Measurements from ENCODE around the gene ASB18.

Gene ASB18

DNA sequence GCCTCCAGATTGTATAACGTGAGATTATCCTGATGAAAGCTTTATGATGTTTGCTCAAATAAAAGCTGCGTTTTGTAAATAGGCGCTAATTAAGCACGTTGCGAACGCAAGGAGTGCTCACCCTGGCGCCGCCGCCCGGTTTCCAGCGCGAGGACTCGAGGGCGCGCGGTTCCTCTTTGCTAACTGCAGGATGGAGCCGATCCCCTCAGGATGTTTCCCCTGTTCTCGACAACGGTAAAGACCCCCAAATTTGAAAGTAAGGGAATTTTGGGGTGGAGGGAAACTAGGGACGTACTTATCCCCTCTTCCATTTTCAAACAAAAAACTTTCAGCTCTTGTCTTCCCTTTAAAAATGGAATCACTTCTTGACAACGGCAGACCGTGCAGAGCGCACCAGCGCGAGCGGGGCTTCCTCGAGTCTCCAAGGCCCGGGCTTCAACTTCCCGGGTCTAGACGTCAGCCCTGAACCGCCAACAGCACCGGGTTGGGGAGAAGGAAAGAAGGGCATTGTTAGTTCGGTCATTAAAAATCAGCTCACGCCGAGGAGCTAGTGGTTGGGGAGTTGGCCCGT lies 95.0 kb downstream of the ASB18 start:
- POLR2A ChIA-PET (ENCODE audit: low non-redundant PET): no interaction called here
- TF ChIP-seq, protein P1, sequence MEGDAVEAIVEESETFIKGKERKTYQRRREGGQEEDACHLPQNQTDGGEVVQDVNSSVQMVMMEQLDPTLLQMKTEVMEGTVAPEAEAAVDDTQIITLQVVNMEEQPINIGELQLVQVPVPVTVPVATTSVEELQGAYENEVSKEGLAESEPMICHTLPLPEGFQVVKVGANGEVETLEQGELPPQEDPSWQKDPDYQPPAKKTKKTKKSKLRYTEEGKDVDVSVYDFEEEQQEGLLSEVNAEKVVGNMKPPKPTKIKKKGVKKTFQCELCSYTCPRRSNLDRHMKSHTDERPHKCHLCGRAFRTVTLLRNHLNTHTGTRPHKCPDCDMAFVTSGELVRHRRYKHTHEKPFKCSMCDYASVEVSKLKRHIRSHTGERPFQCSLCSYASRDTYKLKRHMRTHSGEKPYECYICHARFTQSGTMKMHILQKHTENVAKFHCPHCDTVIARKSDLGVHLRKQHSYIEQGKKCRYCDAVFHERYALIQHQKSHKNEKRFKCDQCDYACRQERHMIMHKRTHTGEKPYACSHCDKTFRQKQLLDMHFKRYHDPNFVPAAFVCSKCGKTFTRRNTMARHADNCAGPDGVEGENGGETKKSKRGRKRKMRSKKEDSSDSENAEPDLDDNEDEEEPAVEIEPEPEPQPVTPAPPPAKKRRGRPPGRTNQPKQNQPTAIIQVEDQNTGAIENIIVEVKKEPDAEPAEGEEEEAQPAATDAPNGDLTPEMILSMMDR (conservative IDR thresholded peaks at IDR 0.05; ENCODE audit: low read depth): no peak
- H3K27ac ChIP-seq: no peak overlapping the region
- no peak for DNase-seq (ENCODE audit: low spot score)
- CTCF ChIA-PET: interaction anchor here (0.7 to 1.1 kb wide), 3 partner anchors 11 to 335 kb away, joined by 3 to 4 read pairs (median 3); no protein-coding TSS in a partner anchor

DNA sequence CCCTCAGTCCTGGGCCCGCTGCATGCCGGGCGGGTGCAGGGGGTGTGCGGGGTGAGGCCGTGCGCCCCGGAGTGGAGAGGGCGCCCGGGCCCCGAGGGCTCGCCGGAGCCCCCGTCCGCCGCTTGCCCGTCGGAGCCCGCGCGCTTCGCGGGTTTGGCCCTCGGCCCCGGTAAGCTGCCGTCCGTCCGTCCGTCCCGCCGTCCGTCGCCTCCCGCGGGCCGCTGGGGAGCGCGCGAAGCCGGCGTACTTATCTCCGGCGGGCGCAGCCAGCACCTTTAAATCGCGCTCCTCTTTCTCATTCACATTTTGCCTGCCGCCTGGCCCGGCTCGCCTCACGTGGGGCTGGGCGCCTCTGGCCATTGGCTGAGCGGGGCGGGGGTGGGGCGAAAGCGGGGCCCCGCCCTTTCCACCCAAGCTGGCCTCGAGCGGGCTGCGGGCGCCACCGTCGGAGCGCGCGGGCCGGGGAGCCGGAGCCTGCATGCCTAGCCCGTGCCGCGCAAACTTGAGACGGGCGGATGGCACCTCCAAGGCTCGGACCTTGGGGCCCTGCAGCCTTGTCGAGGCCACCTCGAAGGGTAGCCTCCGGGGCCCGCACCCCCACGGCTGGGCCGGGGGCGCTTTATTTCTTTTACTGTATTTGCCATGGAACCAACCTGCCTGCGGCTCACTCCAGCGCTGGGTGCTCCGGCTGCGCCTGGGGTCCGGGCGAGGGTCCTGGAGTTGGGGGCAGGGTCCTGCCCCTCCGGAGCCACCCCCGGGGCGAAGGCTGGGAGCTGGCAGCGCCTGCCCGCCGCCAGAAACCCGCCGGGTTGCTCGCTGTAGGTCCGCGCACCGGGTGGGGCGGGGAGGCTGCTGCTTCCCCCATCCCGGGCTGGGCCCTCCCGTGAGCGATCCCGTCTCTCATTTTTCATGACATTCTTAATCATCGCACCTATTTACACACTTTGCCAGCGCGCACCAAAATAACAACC lies 95.8 kb downstream of the ASB18 start, which contains the start of gene GBX2:
TSS of gene GBX2 (minus strand) at position 277 of the 971 bp plus-strand sequence. CDS start 415 bp downstream, outside the sequence.
- TF ChIP-seq, protein P1 (conservative IDR thresholded peaks at IDR 0.05; ENCODE audit: low read depth): no peak
- DNase-seq (ENCODE audit: low spot score): peak; percentile 95
- CTCF ChIA-PET: interaction anchor here (0.6 to 1.1 kb wide), 3 partner anchors 11 to 202 kb away, joined by 3 to 6 read pairs (median 4); no protein-coding TSS in a partner anchor
- no peak within 1 kb of the TSS for H3K27ac ChIP-seq
- POLR2A ChIA-PET (ENCODE audit: low non-redundant PET): no interaction called here

DNA sequence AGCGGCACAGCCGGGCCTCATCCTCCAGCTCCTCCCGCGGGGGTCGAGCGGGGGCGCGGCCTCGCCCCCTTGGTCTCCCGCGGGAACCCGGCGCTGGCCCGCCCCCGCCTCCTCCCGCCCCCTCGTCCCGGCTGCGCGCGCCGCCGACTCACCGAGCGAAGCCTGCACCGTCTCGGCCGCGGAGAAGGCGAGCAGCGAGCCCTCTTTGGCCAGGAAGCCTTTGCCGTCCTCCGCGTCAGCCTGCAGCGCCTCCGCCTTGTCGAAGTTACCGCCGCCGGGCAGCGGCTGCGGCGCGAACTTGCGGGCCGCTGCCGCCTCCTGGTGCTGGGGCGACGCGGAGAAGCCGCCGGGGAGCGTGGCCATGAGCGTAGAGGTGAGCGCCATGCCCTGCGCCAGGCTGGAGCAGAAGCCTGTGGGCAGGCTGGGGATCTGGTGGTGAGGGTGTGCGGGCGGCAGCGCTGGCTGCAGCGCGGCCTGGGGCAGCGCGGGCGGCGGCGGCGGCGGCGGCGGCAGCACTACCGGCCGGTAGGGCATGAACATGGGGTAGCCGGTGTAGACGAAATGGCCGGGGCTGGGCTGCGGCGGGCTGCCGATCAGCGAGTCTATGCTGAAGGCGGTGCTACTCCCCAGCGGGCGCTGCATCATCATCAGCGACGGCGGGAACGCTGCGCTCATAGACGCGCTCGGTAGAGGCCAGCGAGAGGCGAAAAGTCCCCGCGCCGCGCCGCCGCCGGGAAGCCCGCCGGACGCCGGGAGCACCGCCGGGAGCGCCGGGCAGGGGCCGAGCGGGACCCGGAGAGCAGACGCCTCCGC lies 96.7 kb downstream of the ASB18 start:
- no peak for DNase-seq (ENCODE audit: low spot score)
- TF ChIP-seq, protein P1 (conservative IDR thresholded peaks at IDR 0.05; ENCODE audit: low read depth): 0 out of 2 replicates have a peak, but pooled peaks have one; percentile 10
- CTCF ChIA-PET: interaction anchor here (0.6 kb wide), 1 partner anchor 202 kb away, joined by 6 read pairs; no protein-coding TSS in a partner anchor
- H3K27ac ChIP-seq: no peak overlapping the region
- POLR2A ChIA-PET (ENCODE audit: low non-redundant PET): no interaction called here

DNA sequence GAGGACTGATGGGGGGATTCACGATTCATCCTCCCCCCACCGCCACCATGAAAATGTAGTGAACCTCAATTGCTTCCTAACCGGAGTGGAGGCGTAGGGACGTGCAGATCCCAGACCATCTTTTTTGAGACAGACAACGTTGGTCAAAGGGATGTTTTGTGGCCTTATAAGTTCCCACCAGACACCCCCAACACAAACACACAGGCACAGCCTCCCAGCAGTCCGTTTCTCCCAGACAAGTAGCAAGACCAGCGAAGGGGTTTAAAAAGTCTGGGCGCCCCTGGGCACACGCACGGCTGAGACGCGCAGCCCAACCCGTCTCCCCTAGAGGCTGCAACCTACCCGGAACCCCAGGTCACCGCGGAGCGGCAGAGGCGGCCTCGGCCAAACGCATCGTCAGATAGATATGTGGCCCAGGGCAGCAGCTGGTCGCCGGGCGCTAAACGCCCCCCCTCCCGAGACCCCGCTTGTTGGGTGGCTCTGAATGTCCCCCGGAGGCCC lies 97.4 kb downstream of the ASB18 start:
- TF ChIP-seq, protein P1 (conservative IDR thresholded peaks at IDR 0.05; ENCODE audit: low read depth): no peak
- ChIA-PET POLR2A (ENCODE audit: low non-redundant PET) (no interaction called here), CTCF (no interaction called here)
- no peak for DNase-seq (ENCODE audit: low spot score)
- no peak overlapping the region for H3K27ac ChIP-seq

DNA sequence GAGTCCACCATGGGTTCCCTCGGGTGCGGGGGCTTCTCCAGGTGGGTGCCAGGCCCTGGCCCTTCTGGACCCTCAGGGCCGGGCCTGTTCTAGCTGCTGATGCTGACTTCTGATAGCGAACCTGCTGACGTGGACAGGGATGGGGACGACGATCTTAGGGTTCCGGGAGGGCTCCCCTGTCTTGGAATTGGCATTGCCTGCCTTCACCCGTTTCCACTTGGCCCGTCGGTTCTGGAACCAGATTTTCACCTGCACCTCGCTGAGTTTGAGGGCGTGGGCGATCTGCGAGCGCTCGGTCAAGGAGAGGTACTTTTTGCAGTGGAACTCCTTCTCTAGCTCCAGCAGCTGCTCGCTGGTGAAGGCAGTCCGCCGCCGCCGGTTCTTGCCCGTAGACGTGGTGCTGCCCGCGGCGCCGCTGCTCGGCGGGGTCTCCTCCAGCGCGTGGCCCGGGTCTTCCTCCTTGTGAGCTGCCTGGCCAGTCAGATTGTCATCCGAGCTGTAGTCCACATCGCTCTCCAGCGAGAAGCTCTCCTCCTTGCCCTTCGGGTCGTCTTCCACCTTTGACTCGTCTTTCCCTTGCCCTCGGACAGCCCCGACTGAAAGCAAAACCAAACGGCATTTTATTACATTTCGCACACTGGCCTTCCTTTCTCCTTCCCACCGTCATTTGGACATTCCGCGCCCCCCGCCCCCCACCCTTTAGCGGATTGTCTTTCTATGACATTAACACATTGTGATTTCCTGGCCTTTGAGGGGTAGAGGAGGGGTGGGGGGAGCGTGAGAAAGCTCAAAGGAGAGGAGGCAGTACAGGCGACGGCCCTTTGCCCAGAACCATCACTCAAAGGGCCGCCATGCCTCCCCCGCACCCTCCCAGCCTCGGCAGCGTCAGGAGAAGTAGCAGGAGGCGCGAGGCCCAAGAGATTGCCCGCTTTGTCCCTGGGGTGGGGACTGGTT lies 98.1 kb downstream of the ASB18 start:
- ChIA-PET POLR2A (ENCODE audit: low non-redundant PET) (no interaction called here), CTCF (no interaction called here)
- TF ChIP-seq, protein P1 (conservative IDR thresholded peaks at IDR 0.05; ENCODE audit: low read depth): no peak
- DNase-seq (ENCODE audit: low spot score): no peak
- no peak overlapping the region for H3K27ac ChIP-seq

Measured in RWPE1 (cell line).